A673 (cell line): ENCODE results near the gene SEC22C.

Experiments
- CTCF ChIP-seq: fragments of 300-800, 200-600 bp; sonication (generic); conservative IDR thresholded peaks from 2 replicates; pipeline ENCODE4 v1.5.1; 2017; ENCODE audit warnings: low read depth, mild to moderate bottlenecking, antibody characterized with exemption, low read length, moderate library complexity, mixed read lengths
- EZH2 ChIP-seq: fragments of 200-600 bp; sonication (generic); IDR thresholded peaks from 2 replicates; pipeline ENCODE4 v1.6.1; 2017; ENCODE audit warnings: borderline replicate concordance, low read depth, mild to moderate bottlenecking, mixed read lengths, antibody characterized with exemption, low read length; ENCODE audit not compliant: poor library complexity, severe bottlenecking

- TF ChIP-seq CTCF (no peak), EZH2 (no peak)
These were observed 76.5 kb downstream of the SEC22C start for GRCh38 chr3:42505128-42505848.
